ENCODE results near the gene USP47.
A peak's percentile ranks its signal among the peaks of the same experiment; 100 is the strongest.

Gene USP47

DNA sequence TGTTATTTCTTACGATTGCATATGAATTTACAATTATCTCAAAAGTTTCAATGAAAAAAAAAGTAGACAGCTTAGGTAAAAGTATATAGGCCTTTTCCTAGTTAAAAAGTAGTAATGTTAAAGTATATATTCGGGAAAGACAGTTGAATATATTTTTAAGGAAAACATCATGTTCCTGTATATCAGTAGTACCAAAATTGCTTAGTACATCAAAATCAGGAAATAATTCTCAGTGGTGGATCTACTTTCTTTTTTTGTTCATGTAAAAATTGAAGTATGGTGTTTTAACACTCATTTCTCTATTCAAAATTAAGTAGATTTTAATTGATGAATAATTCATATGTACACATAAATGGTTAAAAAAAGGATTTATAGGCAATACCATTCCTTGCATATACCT lies 73.9 kb downstream of the USP47 start:
- in situ Hi-C loops (cut with HindIII; ENCODE audit: low pct_ligation_motif_present, low sequenced_read_pairs): no loop called here
- Histone ChIP-seq H3K27ac (no peak overlapping the region), H3K4me3 (ENCODE audit: low read depth, low read length) (no peak overlapping the region), H3K36me3 (replicated peaks) (no peaks in the 10 kb centered on the region), H3K27me3 (replicated peaks) (no peaks in the 10 kb centered on the region)
- TF ChIP-seq, protein P1, sequence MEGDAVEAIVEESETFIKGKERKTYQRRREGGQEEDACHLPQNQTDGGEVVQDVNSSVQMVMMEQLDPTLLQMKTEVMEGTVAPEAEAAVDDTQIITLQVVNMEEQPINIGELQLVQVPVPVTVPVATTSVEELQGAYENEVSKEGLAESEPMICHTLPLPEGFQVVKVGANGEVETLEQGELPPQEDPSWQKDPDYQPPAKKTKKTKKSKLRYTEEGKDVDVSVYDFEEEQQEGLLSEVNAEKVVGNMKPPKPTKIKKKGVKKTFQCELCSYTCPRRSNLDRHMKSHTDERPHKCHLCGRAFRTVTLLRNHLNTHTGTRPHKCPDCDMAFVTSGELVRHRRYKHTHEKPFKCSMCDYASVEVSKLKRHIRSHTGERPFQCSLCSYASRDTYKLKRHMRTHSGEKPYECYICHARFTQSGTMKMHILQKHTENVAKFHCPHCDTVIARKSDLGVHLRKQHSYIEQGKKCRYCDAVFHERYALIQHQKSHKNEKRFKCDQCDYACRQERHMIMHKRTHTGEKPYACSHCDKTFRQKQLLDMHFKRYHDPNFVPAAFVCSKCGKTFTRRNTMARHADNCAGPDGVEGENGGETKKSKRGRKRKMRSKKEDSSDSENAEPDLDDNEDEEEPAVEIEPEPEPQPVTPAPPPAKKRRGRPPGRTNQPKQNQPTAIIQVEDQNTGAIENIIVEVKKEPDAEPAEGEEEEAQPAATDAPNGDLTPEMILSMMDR (IDR thresholded peaks at IDR 0.05; ENCODE audit: low read depth, low read length, missing control alignments): no peak
- no peak for DNase-seq

DNA sequence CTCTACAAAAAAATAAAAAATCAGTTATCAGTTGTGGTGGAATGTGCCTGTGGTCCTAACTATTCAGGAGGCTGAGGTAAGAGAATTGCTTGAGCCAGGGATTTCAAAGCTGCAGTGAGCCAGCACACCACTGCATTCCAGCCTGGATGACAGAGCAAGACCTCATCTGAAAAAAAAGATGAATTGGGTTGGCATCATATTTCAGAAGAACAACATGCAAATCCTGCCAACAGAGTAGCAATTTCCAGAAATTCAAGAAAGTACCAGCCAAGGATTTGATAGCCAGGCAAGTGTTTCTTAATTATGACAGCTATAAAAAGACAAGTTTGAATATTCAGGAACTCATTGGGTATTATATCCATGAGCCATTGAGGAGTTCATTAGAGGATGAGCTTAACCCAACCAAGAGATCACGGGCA lies 75.2 kb downstream of the USP47 start:
- in situ Hi-C loops (cut with HindIII; ENCODE audit: low pct_ligation_motif_present, low sequenced_read_pairs): no loop called here
- Histone ChIP-seq H3K27ac (no peak overlapping the region), H3K36me3 (replicated peaks) (peaks cover 2% of the 10 kb centered on the region), H3K4me3 (ENCODE audit: low read depth, low read length) (no peak overlapping the region), H3K27me3 (replicated peaks) (no peaks in the 10 kb centered on the region)
- peak; percentile 81 for DNase-seq
- TF ChIP-seq, protein P1 (IDR thresholded peaks at IDR 0.05; ENCODE audit: low read depth, low read length, missing control alignments): no peak

DNA sequence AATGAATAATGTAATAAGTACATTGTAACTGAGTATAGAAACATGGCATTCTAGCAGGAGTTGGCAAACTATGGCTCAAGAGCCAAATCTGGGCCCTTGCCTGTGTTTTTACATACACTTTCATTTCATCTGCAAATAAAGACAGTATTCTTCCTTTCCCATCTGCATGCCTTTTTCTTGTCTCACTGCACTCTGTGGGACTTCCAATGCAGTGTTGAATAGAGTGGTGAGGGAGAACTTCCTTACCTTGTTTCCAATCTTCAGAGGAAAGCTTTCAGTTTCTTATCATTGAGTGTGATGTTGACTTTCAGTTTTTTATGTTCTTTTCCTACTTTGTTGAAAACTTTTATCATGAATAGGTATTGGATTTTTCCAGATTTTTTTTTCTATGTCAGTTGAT lies 82.1 kb downstream of the USP47 start:
- no peaks in the 10 kb centered on the region for H3K27me3 ChIP-seq (replicated peaks)
- TF ChIP-seq, protein P1 (IDR thresholded peaks at IDR 0.05; ENCODE audit: low read depth, low read length, missing control alignments): no peak
- DNase-seq: no peak
- H3K4me3 ChIP-seq (ENCODE audit: low read depth, low read length): no peak overlapping the region
- no peak overlapping the region for H3K27ac ChIP-seq
- H3K36me3 ChIP-seq (replicated peaks): peaks cover 2% of the 10 kb centered on the region
- in situ Hi-C loops (cut with HindIII; ENCODE audit: low pct_ligation_motif_present, low sequenced_read_pairs): no loop called here

DNA sequence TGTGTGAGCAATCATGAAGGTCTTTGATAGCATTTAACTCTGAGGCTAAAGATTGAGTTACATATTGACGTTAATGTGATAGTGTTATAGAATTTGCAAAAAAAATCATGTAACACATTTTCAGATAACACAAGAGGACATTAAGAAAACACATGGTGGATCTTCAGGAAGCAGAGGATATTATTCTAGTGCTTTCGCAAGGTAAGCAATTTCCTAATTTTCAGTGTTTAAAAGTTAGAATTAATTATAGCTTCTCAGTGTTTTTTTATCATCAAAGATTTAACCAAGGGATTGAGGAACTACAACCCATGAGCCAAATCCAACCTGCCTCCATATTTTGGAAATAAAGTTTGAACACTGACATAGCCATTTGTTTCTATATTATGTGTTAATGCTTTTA lies 88.1 kb downstream of the USP47 start:
- peaks cover 9% of the 10 kb centered on the region for H3K36me3 ChIP-seq (replicated peaks)
- TF ChIP-seq, protein P1 (IDR thresholded peaks at IDR 0.05; ENCODE audit: low read depth, low read length, missing control alignments): no peak

DNA sequence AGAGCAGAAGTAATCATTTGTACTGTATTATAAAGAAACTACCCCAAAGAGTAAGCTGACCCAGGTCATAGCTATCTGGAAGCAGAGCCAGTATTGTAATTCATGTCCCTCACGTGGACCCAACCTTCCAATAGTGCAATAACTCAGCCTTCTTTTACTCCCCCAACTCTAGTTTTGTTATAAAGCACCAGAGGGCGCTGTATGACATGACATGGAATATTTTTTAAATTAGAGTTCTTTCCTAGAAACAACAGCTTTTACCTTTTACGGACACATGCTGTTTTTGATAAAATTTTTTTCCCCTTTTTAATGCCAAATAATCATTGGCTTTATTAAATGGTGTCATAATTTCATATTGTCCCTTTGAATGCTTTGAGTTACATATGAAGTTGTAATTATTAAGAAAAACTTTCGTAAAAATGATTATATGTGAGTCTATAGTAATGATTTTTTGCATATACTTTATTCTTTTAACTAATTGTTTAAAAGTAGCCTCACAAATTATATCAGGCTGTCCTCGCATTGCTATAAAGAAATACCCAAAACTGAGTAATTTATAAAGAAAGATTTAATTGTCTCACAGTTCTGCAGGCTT lies 89.8 kb downstream of the USP47 start:
- Histone ChIP-seq H3K4me3 (ENCODE audit: low read depth, low read length) (no peak overlapping the region), H3K36me3 (replicated peaks) (peaks cover 9% of the 10 kb centered on the region), H3K27ac (no peak overlapping the region), H3K27me3 (replicated peaks) (no peaks in the 10 kb centered on the region)
- peak; percentile 56 for DNase-seq
- TF ChIP-seq, protein P1 (IDR thresholded peaks at IDR 0.05; ENCODE audit: low read depth, low read length, missing control alignments): peak; percentile 55
- in situ Hi-C loops (cut with HindIII; ENCODE audit: low pct_ligation_motif_present, low sequenced_read_pairs): no loop called here

More for the DNA sequence above, 88.1 kb downstream of the USP47 start:
- no peak for DNase-seq
- H3K4me3 ChIP-seq (ENCODE audit: low read depth, low read length): no peak overlapping the region
- H3K27me3 ChIP-seq (replicated peaks): no peaks in the 10 kb centered on the region
- in situ Hi-C loops (cut with HindIII; ENCODE audit: low pct_ligation_motif_present, low sequenced_read_pairs): no loop called here
- no peak overlapping the region for H3K27ac ChIP-seq

DNA sequence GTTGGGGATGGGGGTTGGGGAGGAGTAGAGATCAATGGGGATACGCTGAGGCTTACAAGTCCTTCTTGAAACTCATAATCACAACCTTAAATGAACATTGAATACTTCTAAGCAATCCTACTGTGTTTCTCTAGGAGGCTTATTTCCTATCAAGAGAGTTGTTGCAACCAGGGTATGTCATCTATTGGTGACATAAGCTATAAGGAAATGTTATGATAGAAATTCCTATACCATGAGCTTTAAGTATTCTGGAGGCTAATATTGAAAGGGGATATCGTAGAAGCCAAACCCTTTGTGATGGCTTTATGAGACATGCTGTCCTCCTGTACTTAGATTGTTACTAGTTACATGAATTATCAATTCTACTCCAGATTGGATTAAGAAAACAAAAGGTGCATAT lies 93.8 kb downstream of the USP47 start:
- H3K27me3 ChIP-seq (replicated peaks): no peaks in the 10 kb centered on the region
- TF ChIP-seq, protein P1 (IDR thresholded peaks at IDR 0.05; ENCODE audit: low read depth, low read length, missing control alignments): no peak
- H3K27ac ChIP-seq: no peak overlapping the region
- no peak overlapping the region for H3K4me3 ChIP-seq (ENCODE audit: low read depth, low read length)
- DNase-seq: no peak
- peaks cover 20% of the 10 kb centered on the region for H3K36me3 ChIP-seq (replicated peaks)
- in situ Hi-C loops (cut with HindIII; ENCODE audit: low pct_ligation_motif_present, low sequenced_read_pairs): no loop called here
